NCI-H69 (cell line): Measurements from ENCODE around the gene EIF4EBP3.

ENCODE experiments used
- DNase-seq: peaks from one replicate; lab custom pipeline; 2025; lab: John Stamatoyannopoulos, UW

The EIF4EBP3 gene

GRCh38 chr5:140547508-140548299 is at the start of gene EIF4EBP3:
Gene EIF4EBP3 (plus strand): TSS chr5:140547662. CDS start chr5:140547738, 76 bp downstream.
- peak; percentile 94 for DNase-seq

GRCh38 chr5:140497897-140498296 is 49.6 kb upstream of the EIF4EBP3 start:
- no peak for DNase-seq

GRCh38 chr5:140498591-140498990 is 48.9 kb upstream of the EIF4EBP3 start:
- no peak for DNase-seq

- no peak for DNase-seq
Observed at GRCh38 chr5:140502834-140503233, 44.6 kb upstream of the EIF4EBP3 start.

GRCh38 chr5:140509898-140510297 is 37.6 kb upstream of the EIF4EBP3 start:
- DNase-seq: no peak

GRCh38 chr5:140513124-140513523 is 34.3 kb upstream of the EIF4EBP3 start:
- DNase-seq: no peak

GRCh38 chr5:140524003-140524402 is 23.5 kb upstream of the EIF4EBP3 start:
- DNase-seq: no peak

- DNase-seq: no peak
Observed at GRCh38 chr5:140540227-140540626, 7.2 kb upstream of the EIF4EBP3 start.

GRCh38 chr5:140542972-140543371 is 4.5 kb upstream of the EIF4EBP3 start:
- no peak for DNase-seq

- no peak for DNase-seq
Observed at GRCh38 chr5:140544986-140545385, 2.5 kb upstream of the EIF4EBP3 start.

GRCh38 chr5:140545606-140546005 is 1.9 kb upstream of the EIF4EBP3 start:
- no peak for DNase-seq

GRCh38 chr5:140546851-140547507 is 483 bp upstream of the EIF4EBP3 start:
- no peak for DNase-seq

- no peak for DNase-seq
Observed at GRCh38 chr5:140548300-140548688, 832 bp downstream of the EIF4EBP3 start.

- no peak for DNase-seq
Observed at GRCh38 chr5:140548791-140549190, 1.3 kb downstream of the EIF4EBP3 start.

- peak; percentile 49 for DNase-seq
Observed at GRCh38 chr5:140549237-140550144, 2.0 kb downstream of the EIF4EBP3 start.

- no peak for DNase-seq
Observed at GRCh38 chr5:140550147-140551079, 3.0 kb downstream of the EIF4EBP3 start.

GRCh38 chr5:140551872-140552271 is 4.4 kb downstream of the EIF4EBP3 start:
- no peak for DNase-seq

- DNase-seq: no peak
Observed at GRCh38 chr5:140553657-140554056, 6.2 kb downstream of the EIF4EBP3 start.

GRCh38 chr5:140554454-140554853 is 7.0 kb downstream of the EIF4EBP3 start:
- DNase-seq: no peak

GRCh38 chr5:140555747-140556312 is 8.4 kb downstream of the EIF4EBP3 start:
- DNase-seq: no peak

- DNase-seq: peak; percentile 31
Observed at GRCh38 chr5:140556438-140556837, 9.0 kb downstream of the EIF4EBP3 start.
